H9 (cell line): Measurements from ENCODE around the gene POU2F1. TPM values are rescaled to one million over a fixed set of nuclear protein-coding genes. Genes with fewer than 3 reads are reported as not detected.

Source experiments
- DNase-seq: peaks from one replicate; pipeline ENCODE4 v3.0.0-alpha.2; 2017
- H2AFZ ChIP-seq: one replicate; pipeline ENCODE4 v1.6.1; 2013; ENCODE audit warnings: mild to moderate bottlenecking, low read length, control low read depth, moderate library complexity
- H2AK5ac ChIP-seq: 2 replicates; pipeline ENCODE4 v1.6.1; 2013; ENCODE audit warnings: low read length, control low read depth, mixed read lengths; ENCODE audit not compliant: insufficient read length
- H2BK120ac ChIP-seq: one replicate; pipeline ENCODE4 v1.6.1; 2013; ENCODE audit warnings: low read depth, mild to moderate bottlenecking, low read length, control low read depth, inconsistent platforms; ENCODE audit not compliant: poor library complexity, severe bottlenecking
- H2BK12ac ChIP-seq: 2 replicates; pipeline ENCODE4 v1.6.1; 2013; ENCODE audit warnings: low read length, control low read depth, mixed read lengths, low read depth; ENCODE audit not compliant: insufficient read length
- H2BK15ac ChIP-seq: 2 replicates; pipeline ENCODE4 v1.6.1; 2013; ENCODE audit warnings: low read depth, low read length, control low read depth
- H2BK20ac ChIP-seq: one replicate; pipeline ENCODE4 v1.6.1; 2013; ENCODE audit warnings: low read depth, mild to moderate bottlenecking, low read length, control low read depth, inconsistent platforms; ENCODE audit not compliant: poor library complexity, severe bottlenecking
- H2BK5ac ChIP-seq: 2 replicates; pipeline ENCODE4 v1.6.1; 2013; ENCODE audit warnings: low read length, control low read depth, mixed read lengths; ENCODE audit not compliant: insufficient read length
- H3K14ac ChIP-seq: 2 replicates; pipeline ENCODE4 v1.6.1; 2013; ENCODE audit warnings: low read length, control low read depth; ENCODE audit not compliant: insufficient read depth
- H3K18ac ChIP-seq: 2 replicates; pipeline ENCODE4 v1.6.1; 2013; ENCODE audit warnings: low read depth, mild to moderate bottlenecking, mixed read lengths, low read length, control low read depth; ENCODE audit not compliant: insufficient read length
- H3K23ac ChIP-seq: 2 replicates; pipeline ENCODE4 v1.6.1; 2013; ENCODE audit warnings: low read length, control low read depth, mixed read lengths, low read depth; ENCODE audit not compliant: insufficient read length
- H3K23me2 ChIP-seq: 2 replicates; pipeline ENCODE4 v1.6.1; 2013; ENCODE audit warnings: low read depth, mild to moderate bottlenecking, mixed read lengths, low read length, control low read depth; ENCODE audit not compliant: insufficient read length, poor library complexity, severe bottlenecking
- H3K27ac ChIP-seq: 2 replicates; pipeline ENCODE4 v1.5.1; 2013; ENCODE audit warnings: low read length, control low read depth, mixed read lengths, low read depth; ENCODE audit not compliant: insufficient read length
- H3K27me3 ChIP-seq: 2 replicates; pipeline ENCODE4 v1.6.1; 2013; ENCODE audit warnings: low read length, control low read depth, inconsistent platforms; ENCODE audit not compliant: insufficient read depth
- H3K4ac ChIP-seq: 2 replicates; pipeline ENCODE4 v1.6.1; 2013; ENCODE audit warnings: low read depth, mild to moderate bottlenecking, control low read depth, inconsistent platforms, low read length, moderate library complexity
- H3K4me1 ChIP-seq: 2 replicates; pipeline ENCODE4 v1.6.1; 2013; ENCODE audit warnings: low read length, control low read depth, inconsistent platforms; ENCODE audit not compliant: insufficient read depth
- H3K4me2 ChIP-seq: 2 replicates; pipeline ENCODE4 v1.6.1; 2013; ENCODE audit warnings: low read length, control low read depth, mixed read lengths; ENCODE audit not compliant: insufficient read length, insufficient read depth
- H3K56ac ChIP-seq: 2 replicates; pipeline ENCODE4 v1.6.1; 2013; ENCODE audit warnings: low read depth, mild to moderate bottlenecking, mixed read lengths, low read length, control low read depth; ENCODE audit not compliant: insufficient read length
- H3K79me1 ChIP-seq: 2 replicates; pipeline ENCODE4 v1.6.1; 2013; ENCODE audit warnings: low read depth, mild to moderate bottlenecking, moderate library complexity, low read length, control low read depth, inconsistent platforms; ENCODE audit not compliant: insufficient read depth, poor library complexity, severe bottlenecking
- H3K79me2 ChIP-seq: 2 replicates; pipeline ENCODE4 v1.6.1; 2013; ENCODE audit warnings: low read length, control low read depth, inconsistent platforms; ENCODE audit not compliant: insufficient read depth
- H3K9ac ChIP-seq: 2 replicates; pipeline ENCODE4 v1.6.1; 2013; ENCODE audit warnings: low read length, control low read depth, mixed read lengths; ENCODE audit not compliant: insufficient read length; ENCODE audit errors: extremely low read depth
- H3K9me3 ChIP-seq: one replicate; pipeline ENCODE4 v1.6.1; 2013; ENCODE audit warnings: low read depth, low read length, inconsistent platforms; ENCODE audit not compliant: control insufficient read depth
- H3T11ph ChIP-seq: one replicate; pipeline ENCODE4 v1.6.1; 2013; ENCODE audit warnings: mild to moderate bottlenecking, low read length, control low read depth, inconsistent platforms
- H4K20me1 ChIP-seq: one replicate; pipeline ENCODE4 v1.6.1; 2013; ENCODE audit not compliant: control insufficient read depth, insufficient read length, insufficient read depth
- H4K5ac ChIP-seq: 2 replicates; pipeline ENCODE4 v1.6.1; 2013; ENCODE audit warnings: low read depth, mild to moderate bottlenecking, mixed read lengths, low read length, control low read depth; ENCODE audit not compliant: insufficient read length
- H4K8ac ChIP-seq: replicated peaks from 2 replicates; pipeline ENCODE4 v1.6.1; 2013; ENCODE audit warnings: low read length, control low read depth, mixed read lengths, low read depth; ENCODE audit not compliant: insufficient read length
- H4K91ac ChIP-seq: 2 replicates; pipeline ENCODE4 v1.6.1; 2013; ENCODE audit warnings: low read depth, mild to moderate bottlenecking, moderate library complexity, mixed read lengths, low read length, control low read depth; ENCODE audit not compliant: insufficient read length
- H3K27ac Mint-ChIP-seq, 3 experiments: 2 replicates in 2 of 3; 3 replicates in 1 of 3; pipeline ENCODE4 v1.8.0; 2020 to 2021; ENCODE audit warnings: mixed read lengths in 3 of 3, mild to moderate bottlenecking in 1 of 3, moderate library complexity in 1 of 3
- H3K27me3 Mint-ChIP-seq: 2 replicates; pipeline ENCODE4 v1.8.0; 2021; ENCODE audit warnings: low read depth, mild to moderate bottlenecking, moderate library complexity, mixed read lengths
- H3K36me3 Mint-ChIP-seq, 3 experiments: 2 replicates in 2 of 3; 3 replicates in 1 of 3; pipeline ENCODE4 v1.8.0; 2020 to 2021; ENCODE audit warnings: low read depth in 3 of 3, mixed read lengths in 3 of 3; ENCODE audit not compliant: insufficient read depth in 1 of 3
- H3K4me1 Mint-ChIP-seq, 2 experiments: 2 replicates each; pipeline ENCODE4 v1.8.0; 2020; ENCODE audit warnings: mixed read lengths in 2 of 2
- H3K4me3 Mint-ChIP-seq, 2 experiments: 2 replicates in 1 of 2; 3 replicates in 1 of 2; pipeline ENCODE4 v1.8.0; 2020 to 2021; ENCODE audit warnings: mild to moderate bottlenecking in 2 of 2, mixed read lengths in 2 of 2, moderate library complexity in 1 of 2
- H3K9me3 Mint-ChIP-seq, 2 experiments: 2 replicates in 1 of 2; 3 replicates in 1 of 2; pipeline ENCODE4 v1.8.0; 2020; ENCODE audit warnings: mild to moderate bottlenecking in 2 of 2, mixed read lengths in 2 of 2, moderate library complexity in 1 of 2
- CTCF ChIP-seq: fragments of 200-600 bp; sonication (generic); conservative IDR thresholded peaks from 3 replicates; pipeline ENCODE4 v1.8.0; 2021; ENCODE audit warnings: antibody characterized with exemption, mild to moderate bottlenecking
- total RNA-seq: library from RNA; stranded (reverse); gene quantifications from 2 replicates; pipeline ENCODE4 v1.2.1, GENCODE V29; 2021

POU2F1 gene
- total RNA-seq, 1 experiment from 2014 or later: 62.5 TPM

GRCh38 chr1:167212025-167212424, 8.7 kb upstream of the POU2F1 start:
- Mint-ChIP-seq H3K27me3 (no peaks in the 10 kb centered on the region; the same call in 1 of the 2 replicates), H3K36me3 (peaks cover 6 to 10% (median 8%) of the 10 kb centered on the region in 3 experiments; a peak in 5 of 7 replicates)
- H4K5ac ChIP-seq: no peak overlapping the region

More at GRCh38 chr1:167212025-167212424, 8.7 kb upstream of the POU2F1 start:
- 0 out of 2 replicates have a peak, but pooled peaks cover 2% of the 10 kb centered on the region for H3K27me3 ChIP-seq
- no peaks in the 10 kb centered on the region for H3K79me1 ChIP-seq
- no peak overlapping the region for H2BK12ac ChIP-seq
- no peak overlapping the region for H3K23ac ChIP-seq
- H3K27ac ChIP-seq: no peak overlapping the region
- no peaks in the 10 kb centered on the region for H3K4me1 ChIP-seq
- no peak overlapping the region for H3K14ac ChIP-seq
- H3T11ph ChIP-seq: no peak overlapping the region
- no peak overlapping the region for H3K9ac ChIP-seq
- H2BK15ac ChIP-seq: no peak overlapping the region
- H3K4me2 ChIP-seq: no peak overlapping the region
- H3K56ac ChIP-seq: no peak overlapping the region
- Mint-ChIP-seq H3K4me3 (no peak overlapping the region), H3K27ac (no peak overlapping the region), H3K4me1 (peaks cover 2 to 5% of the 10 kb centered on the region in 2 experiments; a peak in 3 of 4 replicates), H3K9me3 (peaks cover 6 to 19% of the 10 kb centered on the region in 2 experiments; a peak in 4 of 5 replicates)
- no peak overlapping the region for H3K18ac ChIP-seq
- H2AK5ac ChIP-seq: no peak overlapping the region
- DNase-seq: no peak
- no peak overlapping the region for H2BK5ac ChIP-seq
- H4K91ac ChIP-seq: no peak overlapping the region
- H3K79me2 ChIP-seq: no peaks in the 10 kb centered on the region
- no peak overlapping the region for H2BK120ac ChIP-seq
- H3K9me3 ChIP-seq: no peaks in the 10 kb centered on the region
- no peak overlapping the region for H4K8ac ChIP-seq
- H4K20me1 ChIP-seq: no peaks in the 10 kb centered on the region
- no peak overlapping the region for H3K4ac ChIP-seq
- no peaks in the 10 kb centered on the region for H3K23me2 ChIP-seq
- H2BK20ac ChIP-seq: no peak overlapping the region
- no peak overlapping the region for H2AFZ ChIP-seq
- TF ChIP-seq CTCF: no peak
